Measurements from ENCODE around the gene AHRR.
A peak's percentile ranks its signal among the peaks of the same experiment; 100 is the strongest.

Gene AHRR

GRCh38 chr5:446066-446882, 124.8 kb downstream of the AHRR start:
- DNase-seq = no peak

- DNase-seq = peak in 1 of 2 experiments; percentile 33
These were observed 125.4 kb downstream of the AHRR start for GRCh38 chr5:446883-447263.

DNA sequence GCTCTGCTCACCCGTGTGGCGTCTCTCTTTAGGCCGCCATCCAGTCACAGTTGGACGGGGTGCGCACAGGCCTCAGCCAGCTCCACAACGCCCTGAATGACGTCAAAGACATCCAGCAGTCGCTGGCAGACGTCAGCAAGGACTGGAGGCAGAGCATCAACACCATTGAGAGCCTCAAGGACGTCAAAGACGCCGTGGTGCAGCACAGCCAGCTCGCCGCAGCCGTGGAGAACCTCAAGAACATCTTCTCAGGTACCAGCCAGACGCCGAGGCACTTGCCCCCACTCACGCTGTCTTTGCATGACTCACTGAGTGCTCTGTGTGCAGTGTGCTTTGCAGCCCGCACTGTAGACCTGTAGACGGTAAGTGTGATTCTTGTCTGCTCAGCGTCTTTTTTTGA, 126.0 kb downstream of the AHRR start:
- DNase-seq = no peak

- no peak for DNase-seq
These were observed 126.7 kb downstream of the AHRR start for GRCh38 chr5:448061-448765.

- DNase-seq = no peak
These were observed 127.2 kb downstream of the AHRR start for GRCh38 chr5:448766-449090.

GRCh38 chr5:449151-449550, 127.6 kb downstream of the AHRR start:
- no peak for DNase-seq

GRCh38 chr5:451587-452458, 130.3 kb downstream of the AHRR start:
- no peak for DNase-seq

GRCh38 chr5:452978-453710, 131.6 kb downstream of the AHRR start:
- no peak for DNase-seq

GRCh38 chr5:453725-454481, 132.4 kb downstream of the AHRR start:
- DNase-seq = no peak

DNA sequence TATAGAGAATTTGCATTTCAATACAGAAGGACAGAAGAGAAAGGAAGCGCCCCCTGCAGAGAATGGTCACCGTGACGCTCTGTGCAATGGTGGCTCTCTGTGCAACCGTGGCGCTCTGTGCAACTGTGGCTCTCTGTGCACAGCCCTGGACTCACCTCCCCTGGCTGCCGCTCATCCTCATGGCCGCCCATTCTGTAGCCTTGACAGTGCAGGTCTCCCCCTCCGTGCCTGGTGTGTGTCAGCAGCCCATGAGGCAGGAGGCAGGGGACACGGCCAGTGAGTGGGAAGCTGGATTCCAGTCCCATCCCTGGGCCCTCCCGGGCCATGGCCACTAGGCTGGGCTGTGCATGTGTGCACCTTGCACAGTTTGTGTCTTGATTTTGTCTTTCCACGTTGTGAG, 133.4 kb downstream of the AHRR start:
- DNase-seq = no peak

- DNase-seq = no peak
These were observed 134.3 kb downstream of the AHRR start for GRCh38 chr5:455806-456205.

- DNase-seq = no peak
These were observed 135.1 kb downstream of the AHRR start for GRCh38 chr5:456351-457194.

GRCh38 chr5:457195-457961, 135.9 kb downstream of the AHRR start:
- no peak for DNase-seq

- peak; percentile 83 to 84 for DNase-seq
These were observed 137.2 kb downstream of the AHRR start for GRCh38 chr5:458547-459353.

DNA sequence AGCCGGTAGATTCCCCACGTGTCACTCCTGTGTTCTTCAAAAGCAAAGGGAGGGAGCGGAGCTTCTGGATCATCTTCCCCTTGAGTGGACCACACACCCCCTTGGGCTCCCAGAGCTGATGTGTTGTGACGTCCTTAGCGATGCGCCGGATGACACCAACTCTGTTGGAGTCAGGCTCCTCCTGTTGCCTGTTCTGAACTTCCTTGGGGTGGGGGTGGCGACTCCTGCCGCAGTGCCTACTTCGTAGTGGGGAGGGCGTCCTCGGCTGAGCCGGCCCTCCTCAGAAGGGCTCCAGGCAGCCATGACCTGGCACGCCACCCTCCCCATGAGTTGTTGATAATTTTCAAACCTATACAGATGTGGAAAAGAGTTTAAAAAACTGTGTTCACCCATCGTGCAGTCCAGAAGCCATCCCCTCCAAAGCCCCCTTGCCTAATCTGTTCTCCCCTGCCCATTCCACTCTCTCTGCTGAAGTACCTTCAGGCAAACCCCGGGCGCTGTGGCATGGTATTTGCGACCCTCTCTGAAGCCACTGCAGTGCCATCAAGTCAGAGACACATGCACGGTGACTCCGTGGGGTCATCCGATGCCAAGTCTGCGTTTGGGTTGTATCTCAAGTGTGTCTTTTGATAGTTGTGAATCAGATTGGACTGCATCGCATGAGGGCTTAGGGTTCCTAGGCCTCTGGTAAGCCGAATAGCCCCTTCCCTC, 138.2 kb downstream of the AHRR start:
- no peak for DNase-seq

DNA sequence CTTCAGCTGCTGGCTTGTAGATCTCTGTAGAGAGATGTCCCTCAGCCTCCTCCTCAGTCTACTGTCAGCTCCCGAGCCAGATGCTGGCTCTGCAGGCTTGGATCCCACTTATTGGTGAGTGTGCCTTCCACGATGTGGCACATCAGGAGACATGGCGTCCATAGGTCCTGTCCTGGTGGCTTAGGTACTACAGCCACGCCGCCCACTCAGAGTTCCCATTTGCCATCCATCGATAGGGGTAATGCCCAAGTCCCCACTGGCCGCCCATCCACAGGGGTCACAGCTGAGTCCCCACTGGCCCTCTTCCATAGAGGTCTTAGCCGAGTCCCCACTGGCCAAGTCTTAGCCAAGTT, 138.7 kb downstream of the AHRR start:
- DNase-seq = no peak

DNA sequence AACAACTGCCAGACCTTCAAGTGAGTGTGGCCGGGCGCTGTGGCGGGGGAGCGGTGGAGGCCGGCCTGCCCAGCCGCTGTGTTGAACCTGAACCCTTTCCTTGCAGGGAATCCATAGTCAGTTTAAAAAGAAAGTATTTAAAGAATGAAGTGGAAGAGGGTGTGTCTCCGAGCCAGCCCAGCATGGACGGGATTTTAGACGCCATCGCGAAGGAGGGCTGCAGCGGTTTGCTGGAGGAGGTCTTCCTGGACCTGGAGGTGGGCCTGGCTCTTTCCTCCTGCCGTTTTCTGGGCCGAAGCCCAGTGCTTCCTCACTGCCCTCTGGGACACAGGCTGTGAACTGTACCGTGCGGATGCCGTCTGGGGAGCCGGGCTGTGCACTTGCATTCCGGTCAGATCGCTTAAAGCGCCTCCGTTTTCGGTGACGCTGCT, 140.6 kb downstream of the AHRR start:
- DNase-seq = no peak

DNA sequence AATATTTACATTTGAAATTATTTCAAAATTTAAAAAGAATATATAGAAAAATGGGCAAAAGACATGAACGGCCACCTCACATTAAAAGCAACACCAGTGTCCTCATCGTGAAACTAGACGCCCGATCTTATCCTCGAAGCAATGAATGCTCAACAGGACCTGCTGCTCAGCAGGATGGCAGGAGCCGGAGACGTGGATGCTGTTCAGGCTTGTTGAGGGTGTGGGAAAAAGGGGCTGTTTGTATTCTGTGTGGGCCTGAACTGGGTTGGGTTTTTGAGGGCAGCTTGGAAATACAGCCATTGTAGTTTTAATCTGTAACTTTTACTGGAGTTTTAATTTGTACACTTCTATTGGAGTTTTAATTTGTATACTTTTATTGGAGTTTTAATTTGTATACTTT, 141.8 kb downstream of the AHRR start:
- DNase-seq = no peak

DNA sequence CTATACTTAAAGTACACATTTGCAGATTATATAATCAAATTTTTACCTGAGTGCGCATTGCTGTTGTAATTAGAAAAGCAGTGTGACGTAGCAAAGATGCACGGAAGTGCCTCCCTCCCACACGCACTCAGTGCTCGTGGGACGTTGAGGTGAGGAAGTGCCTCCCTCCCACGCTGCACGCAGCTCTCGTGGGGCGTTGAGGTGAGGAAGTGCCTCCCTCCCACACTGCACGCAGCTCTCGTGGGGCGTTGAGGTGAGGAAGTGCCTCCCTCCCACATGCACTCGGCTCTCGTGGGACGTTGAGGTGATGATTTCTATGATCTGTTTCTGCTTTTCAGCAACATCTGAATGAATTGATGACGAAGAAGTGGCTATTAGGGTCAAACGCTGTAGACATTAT, 142.4 kb downstream of the AHRR start:
- peak; percentile 70 to 72 for DNase-seq
